Sigmoid colon (tissue), 4 donors: ENCODE results near the gene DENND5A.

Source experiments
- POLR2AphosphoS5 ChIP-seq, 4 donors: sonication (generic); formaldehyde crosslinking; IDR thresholded peaks; one replicate each; pipeline ENCODE4 v1.6.1; 2017; ENCODE audit warnings: antibody characterized with exemption in 4 of 4
- TF ChIP-seq, protein P1 (sequence below), 4 experiments: fragments of 450-650 bp in 3 of 4; fragments of 200-600 bp in 1 of 4; IDR thresholded peaks; one replicate each; pipeline ENCODE4 v1.5.1; 2016 to 2019; ENCODE audit warnings: antibody characterized with exemption in 4 of 4, mild to moderate bottlenecking in 3 of 4, moderate library complexity in 2 of 4

DNA sequence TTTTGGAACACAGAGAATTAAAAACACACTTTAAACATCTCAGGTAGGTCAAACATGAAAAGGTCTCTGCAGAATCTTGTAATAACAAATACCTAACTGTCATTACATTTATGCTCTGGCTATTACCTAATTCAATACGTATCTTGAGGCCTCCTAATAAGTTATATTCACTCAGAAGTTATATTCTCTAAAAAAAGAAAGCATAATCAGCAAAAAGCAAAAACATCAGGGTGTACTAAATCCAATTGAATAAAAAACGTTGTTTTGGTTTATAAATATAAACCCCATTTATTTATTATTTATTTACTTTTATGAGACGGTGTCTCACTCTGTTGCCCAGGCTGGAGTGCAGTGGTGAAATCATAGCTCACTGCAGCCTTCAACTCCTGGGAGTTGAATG, 39.0 kb upstream of the DENND5A start:
- TF ChIP-seq, protein P1, sequence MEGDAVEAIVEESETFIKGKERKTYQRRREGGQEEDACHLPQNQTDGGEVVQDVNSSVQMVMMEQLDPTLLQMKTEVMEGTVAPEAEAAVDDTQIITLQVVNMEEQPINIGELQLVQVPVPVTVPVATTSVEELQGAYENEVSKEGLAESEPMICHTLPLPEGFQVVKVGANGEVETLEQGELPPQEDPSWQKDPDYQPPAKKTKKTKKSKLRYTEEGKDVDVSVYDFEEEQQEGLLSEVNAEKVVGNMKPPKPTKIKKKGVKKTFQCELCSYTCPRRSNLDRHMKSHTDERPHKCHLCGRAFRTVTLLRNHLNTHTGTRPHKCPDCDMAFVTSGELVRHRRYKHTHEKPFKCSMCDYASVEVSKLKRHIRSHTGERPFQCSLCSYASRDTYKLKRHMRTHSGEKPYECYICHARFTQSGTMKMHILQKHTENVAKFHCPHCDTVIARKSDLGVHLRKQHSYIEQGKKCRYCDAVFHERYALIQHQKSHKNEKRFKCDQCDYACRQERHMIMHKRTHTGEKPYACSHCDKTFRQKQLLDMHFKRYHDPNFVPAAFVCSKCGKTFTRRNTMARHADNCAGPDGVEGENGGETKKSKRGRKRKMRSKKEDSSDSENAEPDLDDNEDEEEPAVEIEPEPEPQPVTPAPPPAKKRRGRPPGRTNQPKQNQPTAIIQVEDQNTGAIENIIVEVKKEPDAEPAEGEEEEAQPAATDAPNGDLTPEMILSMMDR (IDR thresholded peaks at IDR 0.05), result no peak
- TF ChIP-seq POLR2AphosphoS5 (IDR thresholded peaks at IDR 0.05), result no peak
